NCI-H2107 (cell line): ENCODE data around the gene AP3M1.

Source experiments
- DNase-seq: peaks from one replicate; lab custom pipeline; 2025; lab: John Stamatoyannopoulos, UW

Gene AP3M1

DNA sequence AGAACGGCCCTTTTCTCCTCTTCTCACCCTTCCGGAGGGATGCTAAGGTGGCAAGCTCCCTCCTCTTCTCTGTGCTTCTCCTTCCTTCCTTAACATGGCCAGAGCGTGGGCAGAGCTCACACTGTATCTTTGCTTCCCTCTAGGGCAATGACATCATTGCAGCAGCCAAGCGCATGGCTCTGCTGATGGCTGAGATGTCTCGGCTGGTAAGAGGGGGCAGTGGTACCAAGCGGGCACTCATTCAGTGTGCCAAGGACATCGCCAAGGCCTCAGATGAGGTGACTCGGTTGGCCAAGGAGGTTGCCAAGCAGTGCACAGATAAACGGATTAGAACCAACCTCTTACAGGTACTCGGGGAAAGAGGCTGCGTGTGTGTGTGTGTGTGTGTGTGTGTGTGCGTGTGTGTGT, 36.6 kb downstream of the AP3M1 start:
- no peak for DNase-seq

DNA sequence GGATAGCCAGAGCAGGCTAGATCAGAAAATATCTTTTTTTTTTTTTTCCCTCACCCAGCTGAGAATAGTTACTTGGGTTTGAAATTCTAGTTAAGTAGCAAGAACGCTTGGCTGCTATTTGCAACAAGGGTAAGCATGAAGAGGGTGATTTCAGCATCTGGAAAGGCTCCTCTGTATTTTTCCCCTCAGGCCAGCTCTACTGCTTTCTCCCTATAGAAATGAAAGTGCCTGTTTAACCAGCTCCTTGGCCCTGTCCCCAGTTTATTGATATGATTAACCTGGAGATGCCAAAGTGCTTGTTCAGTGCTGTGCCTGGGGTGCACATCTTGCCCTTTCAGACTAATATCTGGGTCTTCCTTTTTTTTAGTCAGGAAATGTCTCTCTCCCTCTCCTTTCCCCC, 37.1 kb downstream of the AP3M1 start:
- DNase-seq: no peak

DNA sequence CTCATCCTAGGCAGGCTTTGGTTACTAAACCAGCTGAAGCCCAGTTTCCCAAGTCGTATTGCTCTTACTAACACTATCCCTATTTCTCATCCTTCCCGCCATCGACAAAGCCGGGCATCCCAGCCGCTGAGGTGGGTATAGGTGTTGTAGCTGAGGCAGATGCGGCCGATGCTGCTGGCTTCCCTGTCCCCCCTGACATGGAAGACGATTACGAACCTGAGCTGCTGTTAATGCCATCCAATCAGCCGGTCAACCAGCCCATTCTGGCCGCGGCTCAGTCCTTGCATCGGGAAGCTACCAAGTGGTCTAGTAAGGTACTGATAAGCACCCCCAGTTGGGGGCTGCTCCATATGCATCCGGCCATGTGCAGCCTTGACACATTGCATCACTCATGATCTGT, 38.8 kb downstream of the AP3M1 start:
- no peak for DNase-seq

DNA sequence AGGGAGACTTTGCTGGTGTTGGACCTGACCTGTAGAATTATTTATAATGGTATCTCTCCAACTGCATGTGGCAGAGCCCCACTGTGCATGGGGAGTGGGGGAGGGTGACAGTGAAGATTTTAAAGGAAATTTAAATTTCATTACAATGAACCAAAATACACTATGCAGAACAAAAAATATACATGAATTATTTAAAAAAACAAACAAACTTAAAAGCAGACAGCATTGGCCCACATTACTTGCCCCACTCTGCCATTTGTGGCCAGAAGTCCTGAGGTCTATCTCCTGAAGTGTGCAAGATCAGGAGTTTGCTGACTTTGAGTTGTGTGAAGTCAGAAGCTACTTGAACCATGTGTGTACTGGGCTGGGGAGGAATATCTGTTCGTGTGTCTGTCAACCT, 40.5 kb downstream of the AP3M1 start:
- no peak for DNase-seq

DNA sequence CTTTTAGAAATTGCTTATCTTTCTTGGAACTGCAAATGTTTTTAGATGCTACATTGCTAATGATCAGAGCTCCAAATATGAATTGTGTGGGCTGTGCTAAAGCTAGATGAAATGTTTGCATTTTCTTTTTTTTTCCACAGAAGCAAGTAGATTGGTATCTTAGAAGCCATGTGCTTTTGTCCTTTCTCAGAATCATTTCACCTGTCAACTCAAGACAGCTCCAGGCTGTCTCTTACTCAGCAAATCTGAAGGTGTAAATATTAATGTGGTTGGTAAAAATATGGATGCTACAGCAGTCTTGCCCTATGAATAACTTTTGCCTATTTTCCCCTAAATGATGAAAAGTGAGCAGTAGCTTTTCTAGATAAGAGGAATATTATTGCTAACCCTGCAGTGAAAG, 41.2 kb downstream of the AP3M1 start:
- no peak for DNase-seq

DNA sequence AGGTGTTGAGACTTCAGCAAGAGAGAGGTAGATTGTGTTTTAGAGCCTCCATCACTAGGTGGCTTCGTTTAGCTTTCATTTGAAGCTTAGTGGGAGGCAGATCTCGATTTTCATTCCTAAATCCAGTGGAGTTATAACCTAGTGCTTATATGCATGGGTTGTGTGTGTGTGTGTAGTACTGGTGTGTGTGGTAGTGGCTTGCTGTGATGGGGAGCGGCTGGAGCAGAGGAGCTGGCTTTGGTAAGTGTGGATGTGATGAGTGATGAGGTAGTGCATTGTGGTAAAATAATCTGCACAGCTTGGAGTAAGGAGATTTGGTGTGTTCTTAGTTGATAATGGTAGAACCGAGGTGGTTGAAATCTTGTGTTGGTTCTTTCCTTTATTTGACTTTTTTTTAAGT, 43.2 kb downstream of the AP3M1 start:
- no peak for DNase-seq

DNA sequence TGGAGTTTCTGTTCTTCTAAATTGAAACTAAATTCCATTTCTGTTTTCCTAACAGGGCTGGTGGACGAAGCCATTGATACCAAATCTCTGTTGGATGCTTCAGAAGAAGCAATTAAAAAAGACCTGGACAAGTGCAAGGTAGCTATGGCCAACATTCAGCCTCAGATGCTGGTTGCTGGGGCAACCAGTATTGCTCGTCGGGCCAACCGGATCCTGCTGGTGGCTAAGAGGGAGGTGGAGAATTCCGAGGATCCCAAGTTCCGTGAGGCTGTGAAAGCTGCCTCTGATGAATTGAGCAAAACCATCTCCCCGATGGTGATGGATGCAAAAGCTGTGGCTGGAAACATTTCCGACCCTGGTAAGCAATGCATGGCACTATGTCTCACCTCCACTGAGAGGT, 45.6 kb downstream of the AP3M1 start:
- DNase-seq: no peak

DNA sequence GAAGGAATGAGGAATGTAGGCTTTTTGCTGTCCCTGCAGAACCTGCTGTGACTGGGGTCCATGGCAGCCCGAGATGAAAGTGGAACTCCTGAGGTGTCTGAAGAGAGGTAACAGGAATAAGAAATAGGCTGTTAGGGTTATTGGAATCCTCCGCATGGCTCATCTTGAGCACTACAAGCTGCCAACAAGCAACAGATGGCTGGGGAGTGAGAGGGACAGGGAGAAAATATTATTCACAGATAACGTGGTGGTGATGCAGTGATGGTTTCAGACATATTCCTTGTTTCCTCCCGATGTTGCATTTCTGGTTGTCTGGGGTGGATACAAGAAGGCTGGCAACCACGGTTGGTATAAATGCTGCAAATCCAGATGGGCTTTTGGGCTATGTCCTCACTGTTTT, 46.1 kb downstream of the AP3M1 start:
- no peak for DNase-seq

DNA sequence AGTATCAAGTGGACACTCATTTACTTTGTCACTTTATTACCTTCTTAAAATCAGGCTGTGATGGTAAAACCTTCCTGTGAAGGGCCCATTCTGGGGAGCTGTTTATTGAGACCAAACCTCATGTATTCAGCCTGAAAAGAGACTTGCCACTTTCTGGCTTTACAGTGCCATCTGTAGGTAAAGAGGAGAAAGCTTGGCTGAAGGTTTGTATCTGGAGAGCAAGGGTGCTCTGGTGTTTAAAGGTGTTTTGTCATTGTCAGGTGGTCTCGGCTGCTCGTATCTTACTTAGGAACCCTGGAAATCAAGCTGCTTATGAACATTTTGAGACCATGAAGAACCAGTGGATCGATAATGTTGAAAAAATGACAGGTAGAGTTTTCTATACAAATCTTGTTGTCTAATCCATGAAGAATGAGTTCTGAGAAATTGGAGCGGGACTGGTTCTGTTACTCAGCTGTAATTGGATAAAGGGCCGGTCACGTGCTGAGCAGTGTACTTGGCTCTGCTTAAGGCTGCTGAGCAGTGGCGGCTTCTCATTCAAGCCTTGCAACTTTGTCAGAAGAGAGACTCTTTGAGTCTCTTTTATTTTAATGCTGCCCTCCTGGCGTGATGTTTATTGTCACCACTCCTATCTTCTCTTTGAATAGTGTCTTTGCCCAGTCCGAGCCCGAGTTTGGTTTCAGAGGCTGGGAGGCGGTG, 46.9 kb downstream of the AP3M1 start:
- DNase-seq: no peak

DNA sequence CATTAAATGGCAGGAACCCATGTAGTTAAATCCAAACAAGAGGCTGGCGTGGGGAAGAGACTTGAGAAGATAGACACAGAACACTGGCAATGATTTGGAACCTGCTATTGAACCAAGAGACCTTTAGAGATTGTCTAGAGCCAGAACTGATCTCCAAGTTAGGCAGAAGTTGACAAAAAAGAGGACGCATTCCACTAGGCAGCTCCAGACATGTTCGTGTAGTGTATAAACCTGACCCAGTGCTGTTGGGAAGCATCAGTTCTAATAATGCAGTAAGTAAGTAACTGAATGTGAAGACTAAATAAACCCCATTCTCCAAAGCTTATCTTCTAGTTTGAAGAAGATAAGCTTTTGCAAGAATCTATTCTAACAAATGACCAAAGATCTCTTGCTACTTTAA, 50.8 kb downstream of the AP3M1 start:
- no peak for DNase-seq

DNA sequence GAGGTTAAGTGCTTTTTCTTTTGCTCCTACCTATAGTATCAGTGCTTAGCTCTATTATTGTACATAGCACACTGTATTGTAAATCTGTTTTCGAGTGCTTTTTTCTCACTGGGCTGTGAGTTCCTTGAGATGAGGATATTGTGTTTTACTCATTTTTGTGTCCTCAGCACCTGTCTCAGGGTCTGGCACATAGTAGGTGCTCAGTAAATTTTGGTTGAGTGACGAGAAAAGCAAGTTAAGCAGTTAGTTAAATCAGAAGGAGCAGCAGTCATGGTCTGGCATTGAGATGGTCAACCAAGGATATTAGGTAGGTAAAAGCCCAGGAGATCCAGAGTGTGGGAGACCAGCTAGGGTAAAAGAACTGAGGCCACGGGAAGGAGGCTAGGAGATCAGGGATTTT, 51.2 kb downstream of the AP3M1 start:
- DNase-seq: no peak

DNA sequence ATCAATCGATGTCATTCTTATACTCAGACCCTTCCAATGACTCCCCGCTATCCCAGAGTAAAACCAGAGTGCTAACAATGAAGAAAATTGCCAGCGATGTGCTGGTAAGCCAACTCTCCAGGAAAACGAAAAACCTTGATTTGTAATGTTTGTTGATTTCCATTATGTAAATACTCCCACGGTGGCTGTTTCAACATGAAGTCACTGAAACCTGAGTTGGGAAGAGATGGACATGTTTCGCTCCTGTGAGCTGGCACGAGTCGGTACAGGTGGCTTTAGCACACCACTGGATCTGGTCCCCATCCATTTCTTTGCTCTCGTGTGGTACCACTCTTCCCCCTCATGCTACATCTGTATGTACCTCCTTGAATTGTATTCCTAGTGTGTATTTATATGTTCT, 52.9 kb downstream of the AP3M1 start:
- no peak for DNase-seq

DNA sequence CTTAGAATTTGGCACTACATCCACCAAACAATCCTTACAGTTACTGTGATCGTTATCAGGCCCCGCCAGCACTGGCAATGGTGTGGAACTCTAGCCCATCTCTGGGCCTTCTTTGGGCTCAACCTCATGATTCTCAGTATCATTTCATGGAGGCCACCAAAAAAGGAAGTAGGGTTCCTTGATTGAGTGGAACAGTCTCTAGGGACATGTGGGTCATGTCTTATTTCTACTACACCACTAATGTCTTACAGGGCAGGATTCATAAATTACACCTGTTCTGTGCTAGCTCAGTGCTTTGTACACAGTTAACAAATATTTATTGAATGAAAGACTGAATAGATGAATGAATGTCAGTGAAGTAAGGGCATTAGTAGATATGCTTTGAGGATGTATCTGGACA, 53.9 kb downstream of the AP3M1 start:
- no peak for DNase-seq

DNA sequence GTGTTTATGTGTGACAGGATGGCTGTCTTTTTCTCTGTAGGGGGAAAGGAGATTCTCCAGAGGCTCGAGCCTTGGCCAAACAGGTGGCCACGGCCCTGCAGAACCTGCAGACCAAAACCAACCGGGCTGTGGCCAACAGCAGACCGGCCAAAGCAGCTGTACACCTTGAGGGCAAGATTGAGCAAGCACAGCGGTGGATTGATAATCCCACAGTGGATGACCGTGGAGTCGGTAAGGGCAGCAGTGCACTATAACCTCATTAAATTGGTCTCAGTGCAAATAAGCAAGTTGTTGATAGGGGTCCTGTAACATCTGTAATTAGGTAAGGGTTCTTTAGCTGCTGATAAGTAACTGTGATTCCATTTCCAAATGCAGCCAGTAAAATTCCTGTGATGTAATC, 56.4 kb downstream of the AP3M1 start:
- no peak for DNase-seq

DNA sequence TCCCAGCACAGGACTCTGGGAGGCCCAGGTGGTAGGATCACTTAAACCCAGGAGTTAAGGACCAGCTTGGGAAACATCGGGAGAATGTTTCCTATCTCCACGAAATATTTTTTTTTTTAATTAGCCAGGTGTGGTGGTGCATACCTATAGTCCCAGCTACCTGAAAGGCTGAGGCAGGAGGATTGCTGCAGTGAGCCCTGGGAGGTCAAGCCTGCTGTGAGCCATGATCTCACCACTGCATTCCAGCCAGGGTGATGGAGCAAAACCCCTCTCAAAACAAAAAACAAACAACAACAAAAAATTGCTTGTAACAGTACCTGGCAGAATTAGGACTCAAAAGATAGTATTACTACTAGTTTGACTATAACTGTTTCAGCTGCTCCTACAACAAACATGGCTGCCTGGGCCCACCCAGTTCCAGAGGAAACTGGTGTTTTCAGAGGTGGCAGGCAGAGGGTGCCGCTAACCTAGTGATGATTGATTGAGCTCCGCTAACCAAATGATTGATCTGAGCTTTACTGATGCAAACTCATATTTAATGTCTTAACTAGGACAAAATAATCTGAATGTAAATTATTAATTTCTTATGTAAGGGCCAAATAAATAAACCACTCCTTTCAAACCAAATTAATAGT, 57.0 kb downstream of the AP3M1 start:
- no peak for DNase-seq

DNA sequence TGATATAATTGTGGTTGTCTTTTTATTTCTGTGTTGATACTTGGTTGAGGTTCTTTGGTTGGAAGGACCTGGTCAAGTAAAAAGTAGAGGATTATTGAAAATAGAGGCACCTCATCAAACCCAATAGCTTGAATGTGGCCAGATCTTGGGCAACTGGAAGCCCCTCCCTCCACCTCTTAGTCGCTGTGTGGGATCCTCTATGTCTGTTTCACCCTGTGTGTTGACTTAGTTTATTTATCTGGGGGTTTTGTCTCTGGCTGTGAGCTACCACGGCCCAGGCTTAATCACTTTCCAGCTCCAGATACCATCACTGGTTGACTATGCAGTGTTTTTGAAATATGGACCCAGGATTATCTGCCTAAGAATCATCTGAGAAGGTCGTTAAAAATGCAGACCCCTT, 58.3 kb downstream of the AP3M1 start:
- DNase-seq: no peak

DNA sequence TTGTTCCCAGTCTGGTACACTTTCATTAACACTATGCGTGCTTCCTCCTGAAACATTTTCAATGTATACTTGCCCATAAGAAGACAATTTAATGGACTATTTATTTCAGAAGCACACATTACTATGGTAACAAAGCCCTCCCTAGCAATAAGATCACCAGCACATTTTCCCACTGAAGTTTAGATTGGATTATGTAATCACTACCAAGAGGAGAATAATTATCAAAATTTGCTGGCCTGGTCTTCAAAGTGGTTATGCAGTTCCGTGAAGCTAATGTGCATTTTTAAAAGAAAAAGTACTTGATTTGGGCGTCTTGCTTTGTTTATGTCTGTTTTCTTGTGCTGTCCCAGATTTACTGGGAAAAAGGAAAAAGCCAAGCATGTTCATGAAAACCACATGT, 61.9 kb downstream of the AP3M1 start:
- DNase-seq: no peak

DNA sequence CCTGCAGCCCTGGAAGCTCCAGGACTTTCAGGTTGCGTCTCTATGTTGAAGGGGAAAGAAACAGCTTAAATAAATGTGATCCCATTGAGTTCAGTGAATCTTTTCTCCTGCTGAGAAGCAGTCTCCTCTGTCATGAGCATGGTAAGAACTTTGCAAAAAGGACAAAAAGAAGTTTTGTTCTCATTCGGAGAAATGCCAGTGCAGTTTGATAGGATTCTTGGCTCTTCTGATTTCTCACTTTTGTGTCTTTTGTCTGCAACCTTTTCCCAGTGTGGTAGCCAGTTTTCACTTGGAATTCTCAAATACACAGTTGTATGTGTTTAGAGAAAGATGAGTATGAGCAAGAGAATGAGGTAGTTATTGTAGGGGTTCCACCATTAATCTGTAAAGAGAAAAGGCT, 64.3 kb downstream of the AP3M1 start:
- no peak for DNase-seq

DNA sequence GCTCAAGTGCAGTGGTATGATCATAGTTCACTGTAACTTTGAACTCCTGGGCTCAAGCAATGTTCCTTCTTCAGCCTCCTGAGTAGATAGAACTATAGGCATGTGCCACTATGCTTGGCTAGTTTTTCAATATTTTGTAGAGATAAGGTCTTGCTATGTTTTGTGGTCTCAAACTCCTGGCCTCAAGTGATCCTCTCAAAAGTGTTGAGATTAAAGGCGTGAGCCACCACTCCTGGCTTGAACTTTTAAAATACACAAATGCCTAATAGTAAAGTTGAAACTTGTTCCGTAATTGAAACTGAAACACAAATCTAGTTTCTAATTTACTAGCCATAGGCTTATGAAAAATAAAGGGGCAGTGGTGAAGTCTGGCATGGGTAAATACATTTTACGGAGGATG, 65.7 kb downstream of the AP3M1 start:
- no peak for DNase-seq

DNA sequence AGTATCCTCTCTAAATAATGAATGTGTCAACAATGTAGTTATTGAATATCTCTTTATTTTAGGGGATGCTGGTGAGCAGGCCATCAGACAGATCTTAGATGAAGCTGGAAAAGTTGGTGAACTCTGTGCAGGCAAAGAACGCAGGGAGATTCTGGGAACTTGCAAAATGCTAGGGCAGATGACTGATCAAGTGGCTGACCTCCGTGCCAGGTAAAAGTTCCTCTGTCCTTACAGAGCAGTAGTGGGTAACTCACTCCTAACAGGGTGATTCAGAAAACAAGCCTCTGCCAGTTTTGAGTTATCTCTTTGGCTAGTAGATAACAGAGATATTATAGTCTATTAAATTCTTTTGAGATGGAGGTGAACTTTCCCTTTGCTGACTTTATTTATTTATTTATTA, 67.3 kb downstream of the AP3M1 start:
- no peak for DNase-seq

DNA sequence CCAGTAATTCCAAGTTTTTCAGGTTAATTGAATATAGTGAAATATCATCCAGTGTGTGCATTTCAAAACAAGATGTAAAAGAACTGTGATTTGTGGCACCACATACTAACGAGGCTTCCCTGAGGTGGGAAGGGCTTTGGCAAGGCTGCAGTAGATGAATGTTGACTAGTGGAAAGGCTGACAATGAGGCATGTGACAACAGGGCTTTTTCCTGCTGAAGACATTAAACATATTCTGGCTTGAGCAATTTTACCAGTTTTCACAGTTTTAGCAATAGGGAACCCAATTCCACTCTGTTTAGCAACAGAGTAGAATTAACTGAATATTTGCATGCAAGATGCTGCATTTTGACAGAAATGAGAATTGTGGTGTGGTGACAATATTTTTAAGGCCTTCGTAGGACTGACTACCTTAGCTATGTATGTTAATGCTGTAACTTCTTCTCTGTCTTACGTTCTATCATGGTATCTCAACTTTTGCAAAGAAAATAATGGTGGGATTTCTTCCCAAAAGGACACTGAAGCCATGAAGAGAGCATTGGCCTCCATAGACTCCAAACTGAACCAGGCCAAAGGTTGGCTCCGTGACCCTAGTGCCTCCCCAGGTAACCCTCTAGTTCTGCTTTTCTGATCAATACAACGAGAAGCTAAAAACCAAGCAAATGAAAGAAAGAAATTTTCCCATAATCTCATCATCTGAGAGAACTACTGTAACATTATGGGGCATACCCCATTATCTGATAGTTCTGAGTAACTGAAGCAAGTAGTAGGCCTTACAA, 68.5 kb downstream of the AP3M1 start:
- DNase-seq: no peak

DNA sequence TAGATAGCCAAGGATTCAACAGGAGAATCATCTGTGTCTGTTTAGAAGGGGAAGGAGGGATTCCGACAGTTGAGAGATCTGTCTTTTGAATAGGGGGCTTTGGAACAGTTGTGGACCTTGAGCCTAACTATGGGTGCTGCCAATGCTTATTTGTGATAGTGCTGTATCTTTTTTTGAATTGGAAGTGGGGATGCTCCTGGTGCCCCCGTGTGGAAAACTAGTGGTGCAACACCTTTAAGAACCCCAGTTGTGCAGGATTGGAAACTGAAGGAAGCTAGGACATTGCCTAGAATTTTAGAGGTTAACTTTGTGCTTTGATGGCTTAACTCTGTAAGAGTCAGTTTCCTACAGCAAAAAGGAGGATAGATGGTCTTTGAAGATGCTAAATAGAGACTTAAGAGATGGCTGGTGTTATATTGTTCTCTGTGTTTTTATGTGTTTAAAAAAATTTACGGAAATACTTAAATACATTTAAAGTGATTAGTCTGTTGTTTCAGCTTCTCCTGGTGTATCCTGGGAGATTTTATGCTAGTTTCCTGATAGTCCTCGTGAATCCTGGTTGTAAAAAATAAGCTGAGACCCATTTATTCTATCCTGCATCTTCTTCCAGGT, 69.3 kb downstream of the AP3M1 start:
- no peak for DNase-seq
